Measurements from ENCODE around the gene ADGRB3.

- TF ChIP-seq CTCF (conservative IDR thresholded peaks at IDR 0.05; ENCODE audit: low read depth, low read length) (no peak), EZH2 (IDR thresholded peaks at IDR 0.05; ENCODE audit: borderline replicate concordance, low read depth, low read length, poor library complexity, severe bottlenecking) (no peak)
These were observed 763.6 kb downstream of the ADGRB3 start for GRCh38 chr6:69398729-69399128.

Data from A673 (cell line).